GM12878 (cell line): ENCODE results near the gene RTN4. TPM values are rescaled to one million over a fixed set of nuclear protein-coding genes. Genes with fewer than 3 reads are reported as not detected.

Source experiments
- ATAC-seq: fragments of 200-7000 bp; cut with Tn5 transposase; 3 replicates; pipeline ENCODE4 v1.9.1; 2020; ENCODE audit warnings: mild to moderate bottlenecking, moderate library complexity
- BruUV-seq: library from RNA; stranded (reverse); fragments of 400-500 nt; replicated peaks from 2 replicates; lab custom pipeline; 2021; lab: Mats Ljungman, UMichigan
- CTCF ChIA-PET: fragments of 300-600 bp; sonication (Branson Sonifier 250); formaldehyde crosslinking; extraction: SDS; loops from one replicate; lab custom pipeline; 2021; ENCODE audit warnings: inconsistent platforms; lab: Yijun Ruan, JAX
- POLR2A ChIA-PET: fragments of 350-600 bp; formaldehyde crosslinking; extraction: SDS; loops from one replicate; lab custom pipeline; 2021; ENCODE audit warnings: inconsistent platforms; lab: Charles Lee
- RAD21 ChIA-PET: fragments of 300-600 bp; sonication (Branson Sonifier 250); formaldehyde crosslinking; loops from one replicate; lab custom pipeline; 2023; ENCODE audit warnings: antibody characterized with exemption; ENCODE audit not compliant: unreplicated experiment; lab: Charles Lee
- SMC1A ChIA-PET: fragments of 300-600 bp; sonication (Branson Sonifier 250); formaldehyde crosslinking; loops from one replicate; lab custom pipeline; 2023; ENCODE audit not compliant: unreplicated experiment, uncharacterized antibody; lab: Charles Lee
- DNase-seq: peaks from one replicate; pipeline ENCODE4 v3.0.0-alpha.2; 2011; ENCODE audit warnings: low read depth, low spot score
- FAIRE-seq: peaks from 3 replicates; lab custom pipeline; 2011; peaks lifted over from hg19 to GRCh38; lab: Jason Lieb, UNC
- H2AFZ ChIP-seq: 2 replicates; pipeline ENCODE4 v1.6.0; 2011; ENCODE audit warnings: low read depth, low read length, control low read depth; ENCODE audit not compliant: control insufficient read depth
- H3K27ac ChIP-seq: 2 replicates; pipeline ENCODE4 v1.5.1; 2011; ENCODE audit warnings: control low read depth; ENCODE audit not compliant: control insufficient read depth, insufficient read depth
- H3K27me3 ChIP-seq, 2 experiments: replicated peaks in 1 of 2; 2 replicates each; pipeline versions ENCODE4 v1.6.0 to v1.6.1; 2011; ENCODE audit warnings: low read length in 1 of 2; ENCODE audit not compliant: control insufficient read depth in 2 of 2, insufficient read depth in 2 of 2
- H3K36me3 ChIP-seq, 2 experiments: 2 replicates each; pipeline ENCODE4 v1.5.1; 2011; ENCODE audit warnings: low read length in 1 of 2; ENCODE audit not compliant: control insufficient read depth in 2 of 2, insufficient read depth in 2 of 2
- H3K4me1 ChIP-seq: 2 replicates; pipeline ENCODE4 v1.6.1; 2011; ENCODE audit warnings: mild to moderate bottlenecking, low read length, moderate library complexity, mixed read lengths; ENCODE audit not compliant: control insufficient read depth, insufficient read depth
- H3K4me2 ChIP-seq: 2 replicates; pipeline ENCODE4 v1.6.0; 2011; ENCODE audit warnings: control low read depth; ENCODE audit not compliant: control insufficient read depth, insufficient read depth
- H3K4me3 ChIP-seq: fragments of 200-600 bp; sonication (generic); 2 replicates; pipeline ENCODE4 v1.5.1; 2016
- H3K79me2 ChIP-seq: 2 replicates; pipeline ENCODE4 v1.6.0; 2011; ENCODE audit warnings: low read length; ENCODE audit not compliant: control insufficient read depth, insufficient read depth
- H3K9ac ChIP-seq: 2 replicates; pipeline ENCODE4 v1.8.0; 2011; ENCODE audit warnings: low read length, control low read depth, mixed read lengths; ENCODE audit not compliant: control insufficient read depth, insufficient read depth
- H3K9me3 ChIP-seq: replicated peaks from 3 replicates; pipeline ENCODE4 v1.5.1; 2011; ENCODE audit warnings: mild to moderate bottlenecking, low read length; ENCODE audit not compliant: control insufficient read depth, insufficient read depth
- H4K20me1 ChIP-seq: 2 replicates; pipeline ENCODE4 v1.6.0; 2011; ENCODE audit not compliant: control insufficient read depth, insufficient read depth
- ATF2 ChIP-seq: IDR thresholded peaks from 2 replicates; pipeline ENCODE4 v1.6.1; 2012; ENCODE audit warnings: low read length, inconsistent platforms
- BHLHE40 ChIP-seq, 2 experiments: fragments of 450-650 bp in 1 of 2; IDR thresholded peaks; 2 replicates each; pipeline ENCODE4 v1.6.1; 2011 to 2017; ENCODE audit warnings: low read depth in 2 of 2, borderline replicate concordance in 1 of 2, improper control_type of control experiment in 1 of 2, low read length in 1 of 2, mild to moderate bottlenecking in 1 of 2
- CBX3 ChIP-seq: fragments of 200-600 bp; sonication (generic); IDR thresholded peaks from 2 replicates; pipeline ENCODE4 v1.6.1; 2016; ENCODE audit warnings: low read depth, borderline replicate concordance
- EED ChIP-seq: sonication (generic); IDR thresholded peaks from 2 replicates; pipeline ENCODE4 v1.6.1; 2016; ENCODE audit warnings: antibody characterized with exemption, low read depth
- GATAD2B ChIP-seq: fragments of 450-650 bp; conservative IDR thresholded peaks from 2 replicates; pipeline ENCODE4 v1.6.1; 2017; ENCODE audit warnings: low read depth, mild to moderate bottlenecking, moderate library complexity
- JUNB ChIP-seq: IDR thresholded peaks from 2 replicates; pipeline ENCODE4 v1.6.1; 2016; ENCODE audit warnings: antibody characterized with exemption, mild to moderate bottlenecking
- NFYA ChIP-seq: IDR thresholded peaks from 2 replicates; pipeline ENCODE4 v1.6.1; 2011; ENCODE audit warnings: low read depth, mild to moderate bottlenecking, low read length, improper control_type of control experiment, borderline replicate concordance
- NRF1 ChIP-seq: conservative IDR thresholded peaks from 2 replicates; pipeline ENCODE4 v1.6.1; 2011; ENCODE audit warnings: mild to moderate bottlenecking, low read depth, low read length, improper control_type of control experiment
- PBX3 ChIP-seq: IDR thresholded peaks from 2 replicates; pipeline ENCODE4 v1.6.1; 2011; ENCODE audit warnings: mild to moderate bottlenecking, low read depth, low read length, moderate library complexity; ENCODE audit not compliant: insufficient replicate concordance
- RB1 ChIP-seq: fragments of 450-650 bp; formaldehyde crosslinking; IDR thresholded peaks from 2 replicates; pipeline ENCODE4 v1.6.1; 2017; ENCODE audit warnings: mild to moderate bottlenecking, borderline replicate concordance
- RFX5 ChIP-seq: IDR thresholded peaks from 2 replicates; pipeline ENCODE4 v1.6.1; 2011; ENCODE audit warnings: low read depth, low read length, improper control_type of control experiment
- SMAD5 ChIP-seq: IDR thresholded peaks from 2 replicates; pipeline ENCODE4 v1.6.1; 2016; ENCODE audit warnings: antibody characterized with exemption, low read depth
- SMARCA5 ChIP-seq: fragments of 450-650 bp; IDR thresholded peaks from 2 replicates; pipeline ENCODE4 v1.6.1; 2017; ENCODE audit warnings: mild to moderate bottlenecking
- SUZ12 ChIP-seq: fragments of 200-600 bp; sonication (generic); IDR thresholded peaks from one replicate; pipeline ENCODE4 v1.6.1; 2018; ENCODE audit warnings: antibody characterized with exemption, mild to moderate bottlenecking; ENCODE audit not compliant: unreplicated experiment
- ZBTB33 ChIP-seq: fragments of 450-650 bp; IDR thresholded peaks from 2 replicates; pipeline ENCODE4 v1.6.1; 2017; ENCODE audit warnings: mild to moderate bottlenecking
- ZNF687 ChIP-seq: fragments of 450-650 bp; IDR thresholded peaks from 2 replicates; pipeline ENCODE4 v1.6.1; 2017; ENCODE audit warnings: mild to moderate bottlenecking, moderate library complexity
- WGBS: methylation state at CpG from one replicate; pipeline ENCODE4 v1.1.6; 2016; ENCODE audit warnings: low lambda C conversion rate; ENCODE audit not compliant: insufficient replicate concordance, insufficient coverage; ENCODE audit errors: missing lambda C conversion rate; 5-methylcytosine and 5-hydroxymethylcytosine counted together
- in situ Hi-C: fragments of 300-500 bp; cut with MboI; formaldehyde crosslinking; loops from 9 replicates; pipeline ENCODE4 v1.14.3; 2018; ENCODE audit warnings: mixed read lengths
- intact Hi-C: fragments of 100-400 bp; cut with micrococcal nuclease; formaldehyde crosslinking; loops from one replicate; pipeline ENCODE4 v1.14.2; 2022; ENCODE audit not compliant: unreplicated experiment
- polyA plus RNA-seq, 11 experiments: library from polyadenylated mRNA; depleted of rRNA in 4 of 11; unstranded in 6 of 11; stranded (reverse) in 5 of 11; fragments of >200 nt; fragmentation: Nextera tagmentation in 4 of 11; fragmentation: Illumina TruSeq in 1 of 11; extraction: Ambion mirVana in 4 of 11; extraction: Trizol in 1 of 11; gene quantifications; 1 replicate in 1 of 11; 2 replicates in 10 of 11; pipeline versions ENCODE4 v1.2.1 to v1.2.3, GENCODE V29; 2011 to 2016; ENCODE audit warnings: inconsistent platforms in 2 of 11, missing spikeins in 2 of 11, low read depth in 1 of 11
- total RNA-seq, 4 experiments: library from RNA; depleted of rRNA in 3 of 4; stranded (reverse); fragments of >200 nt in 3 of 4; fragmentation: Illumina TruSeq in 1 of 4; extraction: Trizol in 1 of 4; gene quantifications; 2 replicates each; pipeline versions ENCODE4 v1.2.1 to v1.2.3, GENCODE V29; 2013 to 2021

Gene RTN4
- total and polyA plus RNA-seq, 10 of the 15 experiments (the other 5 are each of a cell fraction or from before 2014, with no cell fraction given): 56.0 to 133 (median 83.3) TPM

- Histone ChIP-seq H3K27ac (no peak overlapping the region), H3K4me1 (no peaks in the 10 kb centered on the region; the same call in 1 of the 2 replicates), H3K79me2 (no peaks in the 10 kb centered on the region), H3K9ac (no peak overlapping the region), H3K4me3 (no peak overlapping the region), H4K20me1 (no peaks in the 10 kb centered on the region), H3K9me3 (no peaks in the 10 kb centered on the region), H2AFZ (no peak overlapping the region), H3K36me3 (peaks cover 1 to 8% of the 10 kb centered on the region in 2 experiments; a peak in 3 of 4 replicates), H3K4me2 (no peak overlapping the region), H3K27me3 (no peaks in the 10 kb centered on the region)
- intact Hi-C loops: no loop called here
- DNase-seq: no peak
- POLR2A ChIA-PET: no interaction called here
- SMC1A ChIA-PET: interaction anchor here (1.8 kb wide), 1 partner anchor 9 kb away, joined by 7 read pairs; no protein-coding TSS in a partner anchor
- no peak for ATAC-seq
- RAD21 ChIA-PET: no interaction called here
- no TSS peak for BruUV-seq
- FAIRE-seq: no peak
- CTCF ChIA-PET: interaction anchor here (1.0 to 1.9 kb wide), 3 partner anchors 9 to 101 kb away, joined by 3 to 6 read pairs (median 3); no protein-coding TSS in a partner anchor
- WGBS: 55% methylated on average over 8 of the region's 8 CpGs
- in situ Hi-C loops: no loop called here
- TF ChIP-seq RFX5: no peak
- TF ChIP-seq RB1: no peak
- no peak for TF ChIP-seq EED
- no peak for TF ChIP-seq SUZ12
- TF ChIP-seq JUNB: no peak
- no peak for TF ChIP-seq GATAD2B
- TF ChIP-seq SMARCA5: no peak
- no peak for TF ChIP-seq CBX3
- TF ChIP-seq PBX3: no peak
- TF ChIP-seq NFYA: no peak
- TF ChIP-seq BHLHE40 (IDR thresholded peaks at IDR 0.05; ENCODE audit: borderline replicate concordance in 1 of 2, low read depth in 2 of 2, low read length in 1 of 2): no peak
- no peak for TF ChIP-seq NRF1
- TF ChIP-seq SMAD5: no peak
- no peak for TF ChIP-seq ZBTB33
- TF ChIP-seq ATF2: no peak
- no peak for TF ChIP-seq ZNF687
Measured at GRCh38 chr2:54966165-54966832, 84.0 kb downstream of the RTN4 start.
